Esophagus muscularis mucosa (tissue), 3 donors: ENCODE measurements around the gene DPP9.

Experiments used
- CTCF ChIP-seq, 3 experiments: fragments of 200-600 bp in 2 of 3; fragments of 450-650 bp in 1 of 3; sonication (generic) in 2 of 3; IDR thresholded peaks; one replicate each; pipeline ENCODE4 v1.5.1; 2017 to 2019; ENCODE audit warnings: antibody characterized with exemption in 3 of 3, mild to moderate bottlenecking in 2 of 3, moderate library complexity in 1 of 3
- EP300 ChIP-seq: sonication (generic); formaldehyde crosslinking; IDR thresholded peaks from one replicate; pipeline ENCODE4 v1.6.1; 2017; ENCODE audit warnings: antibody characterized with exemption

GRCh38 chr19:4742723-4743646, 19.3 kb upstream of the DPP9 start:
- TF ChIP-seq CTCF (IDR thresholded peaks at IDR 0.05) (no peak), EP300 (no peak)
